AG04450 (cell line): Measurements from ENCODE around the gene PKNOX2. TPM values are rescaled to one million over a fixed set of nuclear protein-coding genes. Genes with fewer than 3 reads are reported as not detected.
A peak's percentile ranks its signal among the peaks of the same experiment; 100 is the strongest.

Experiments used
- CTCF ChIA-PET: fragments of 300-600, 350-600 bp; formaldehyde crosslinking; extraction: SDS; loops from one replicate; lab custom pipeline; 2022; ENCODE audit warnings: antibody characterized with exemption, inconsistent platforms; lab: Charles Lee
- POLR2A ChIA-PET: fragments of 350-600 bp; formaldehyde crosslinking; extraction: SDS; loops from one replicate; lab custom pipeline; 2021; ENCODE audit warnings: antibody characterized with exemption, inconsistent platforms; lab: Yijun Ruan, JAX
- DNase-seq: peaks from one replicate; pipeline ENCODE4 v3.0.0-alpha.2; 2011; ENCODE audit warnings: low read depth, low spot score
- H3K27ac ChIP-seq: one replicate; pipeline ENCODE4 v1.5.1; 2012; ENCODE audit warnings: low read depth, low read length, control low read depth
- H3K27me3 ChIP-seq: one replicate; pipeline ENCODE4 v1.6.0; 2012; ENCODE audit warnings: low read length; ENCODE audit not compliant: control insufficient read depth, insufficient read depth
- H3K4me3 ChIP-seq: 2 replicates; pipeline ENCODE4 v1.5.1; 2011; ENCODE audit warnings: mild to moderate bottlenecking, low read depth, low read length, control low read depth
- H3K9me3 ChIP-seq: 2 replicates; pipeline ENCODE4 v1.5.1; 2012; ENCODE audit warnings: low read length; ENCODE audit not compliant: control insufficient read depth, insufficient read depth
- CTCF ChIP-seq: IDR thresholded peaks from 2 replicates; pipeline ENCODE4 v1.5.1; 2011; ENCODE audit warnings: low read depth, low read length, control low read depth, inconsistent platforms
- polyA plus RNA-seq: library from polyadenylated mRNA; depleted of rRNA; stranded (reverse); fragments of >200 nt; gene quantifications from 2 replicates; pipeline ENCODE4 v1.2.3, GENCODE V29; 2011

PKNOX2 gene
- polyA plus RNA-seq, 1 experiment: 3.0 TPM

GRCh38 chr11:125272821-125273220 lies 108.3 kb downstream of the PKNOX2 start:
- Histone ChIP-seq H3K9me3 (no peaks in the 10 kb centered on the region), H3K27ac (no peak overlapping the region), H3K4me3 (no peak overlapping the region), H3K27me3 (no peaks in the 10 kb centered on the region)
- ChIA-PET POLR2A (interaction anchor here (1.0 kb wide), 1 partner anchor 9 kb away, joined by 5 read pairs; no protein-coding TSS in a partner anchor), CTCF (interaction anchor here (0.8 to 1.5 kb wide), 3 partner anchors 73 to 131 kb away, joined by 3 to 5 read pairs (median 3); no protein-coding TSS in a partner anchor)
- DNase-seq: no peak
- TF ChIP-seq CTCF: no peak

- Histone ChIP-seq H3K9me3 (no peaks in the 10 kb centered on the region), H3K27ac (peak overlapping the region; percentile 31), H3K4me3 (no peak overlapping the region), H3K27me3 (no peaks in the 10 kb centered on the region)
- ChIA-PET POLR2A (no interaction called here), CTCF (interaction anchor here (0.6 to 1.5 kb wide), 3 partner anchors 73 to 282 kb away, joined by 3 to 4 read pairs (median 4); partner anchors contain the start of gene PKNOX2)
- no peak for TF ChIP-seq CTCF
- no peak for DNase-seq
These were observed 109.0 kb downstream of the PKNOX2 start for GRCh38 chr11:125273519-125274000.

- no peak for DNase-seq
- CTCF ChIA-PET: interaction anchor here (0.6 to 1.5 kb wide), 3 partner anchors 73 to 283 kb away, joined by 3 to 4 read pairs (median 4); partner anchors contain the start of gene PKNOX2
These were observed 109.8 kb downstream of the PKNOX2 start for GRCh38 chr11:125274309-125274708.

GRCh38 chr11:125274774-125275173 lies 110.2 kb downstream of the PKNOX2 start:
- CTCF ChIA-PET: no interaction called here
- no peaks in the 10 kb centered on the region for H3K9me3 ChIP-seq
- TF ChIP-seq CTCF: no peak
- no peak overlapping the region for H3K27ac ChIP-seq
- no peak for DNase-seq
- POLR2A ChIA-PET: no interaction called here
- H3K4me3 ChIP-seq: no peak overlapping the region
- no peaks in the 10 kb centered on the region for H3K27me3 ChIP-seq

More at GRCh38 chr11:125274309-125274708, 109.8 kb downstream of the PKNOX2 start:
- H3K27me3 ChIP-seq: no peaks in the 10 kb centered on the region
- no peak overlapping the region for H3K4me3 ChIP-seq
- POLR2A ChIA-PET: no interaction called here
- H3K27ac ChIP-seq: no peak overlapping the region
- no peaks in the 10 kb centered on the region for H3K9me3 ChIP-seq
- no peak for TF ChIP-seq CTCF

GRCh38 chr11:125275905-125276618 lies 111.5 kb downstream of the PKNOX2 start:
- Histone ChIP-seq H3K27ac (no peak overlapping the region), H3K4me3 (no peak overlapping the region), H3K9me3 (no peaks in the 10 kb centered on the region), H3K27me3 (peaks cover 3% of the 10 kb centered on the region)
- POLR2A ChIA-PET: no interaction called here
- CTCF ChIA-PET: interaction anchor here (1.6 kb wide), 1 partner anchor 129 kb away, joined by 4 read pairs; no protein-coding TSS in a partner anchor
- TF ChIP-seq CTCF: no peak
- no peak for DNase-seq
